ENCODE results near the gene EXOC6. TPM values are rescaled to one million over a fixed set of nuclear protein-coding genes. Genes with fewer than 3 reads are reported as not detected.

Gene EXOC6
- total and polyA plus RNA-seq, 2 of the 13 experiments (the other 11 are each of a cell fraction or from before 2014, with no cell fraction given), result 22.2 to 29.2 TPM

- intact Hi-C loops (cut with micrococcal nuclease; ENCODE audit: unreplicated experiment), result no loop called here
These were observed 20.2 kb downstream of the EXOC6 start for GRCh38 chr10:92868557-92868956.

GRCh38 chr10:92873029-92873428 lies 24.7 kb downstream of the EXOC6 start:
- Histone ChIP-seq H3K27me3 (ENCODE audit: control insufficient read depth in 1 of 2, insufficient read depth in 2 of 2, low read length in 2 of 2) (no peaks in the 10 kb centered on the region), H3K4me2 (ENCODE audit: low read depth, low read length) (peak overlapping the region; percentile 20; the same call in 1 of the 2 replicates), H3K9me3 (ENCODE audit: low read length) (no peaks in the 10 kb centered on the region), H3K79me2 (ENCODE audit: insufficient read depth, low read length) (peaks cover 18% of the 10 kb centered on the region), H3K27ac (ENCODE audit: extremely low read length, insufficient read depth, low read length) (no peak overlapping the region), H3K4me3 (replicated peaks in 1 of 3; ENCODE audit: insufficient read depth in 1 of 3, low read depth in 2 of 3, low read length in 3 of 3) (no peak overlapping the region), H3K9ac (ENCODE audit: insufficient read depth, low read depth, low read length) (no peak overlapping the region), H4K20me1 (ENCODE audit: insufficient read depth, low read length) (no peaks in the 10 kb centered on the region), H3K36me3 (replicated peaks in 1 of 2; ENCODE audit: control insufficient read depth in 1 of 2, insufficient read depth in 2 of 2, low read length in 2 of 2) (no peaks in the 10 kb centered on the region), H2AFZ (ENCODE audit: low read length) (no peak overlapping the region), H3K4me1 (ENCODE audit: insufficient read depth, low read length) (peaks cover 16% of the 10 kb centered on the region)
- CTCF ChIA-PET (ENCODE audit: low intra/inter-chr PET ratio, low total read pairs), result no interaction called here
- peak; percentile 33 for DNase-seq (ENCODE audit: low spot score)
- WGBS (ENCODE audit: low lambda C conversion rate), result over 99% methylated on average over 3 of the region's 3 CpGs
- no TSS peak for BruUV-seq (replicated peaks)
- FAIRE-seq, result no peak
- no peak for ATAC-seq
- intact Hi-C loops (cut with micrococcal nuclease; ENCODE audit: unreplicated experiment) (no loop called here), in situ Hi-C loops (cut with HindIII; ENCODE audit: extremely low pct_ligation_motif_present, low pct_unique_long_range_greater_than_20kb) (no loop called here)
- POLR2A ChIA-PET, result no interaction called here
- TF ChIP-seq NR1H2 (CRISPR knock-in tag; IDR thresholded peaks at IDR 0.05; ENCODE audit: borderline replicate concordance, low read depth), result no peak
- no peak for TF ChIP-seq ZIK1 (CRISPR knock-in tag; IDR thresholded peaks at IDR 0.05; ENCODE audit: borderline replicate concordance, low read depth)
- no peak for TF ChIP-seq ARNT (IDR thresholded peaks at IDR 0.05)
- TF ChIP-seq ZNF672 (CRISPR knock-in tag; IDR thresholded peaks at IDR 0.05), result no peak
- TF ChIP-seq ZNF609 (CRISPR knock-in tag; IDR thresholded peaks at IDR 0.05; ENCODE audit: borderline replicate concordance), result no peak
- 0 out of 2 replicates have a peak, but pooled peaks have one; percentile 34 for TF ChIP-seq MED1 (CRISPR knock-in tag; IDR thresholded peaks at IDR 0.05)
- TF ChIP-seq PRPF4 (IDR thresholded peaks at IDR 0.05; ENCODE audit: low read depth, low read length, poor library complexity, severe bottlenecking), result no peak
- no peak for TF ChIP-seq REST (IDR thresholded peaks at IDR 0.05; ENCODE audit: borderline replicate concordance in 1 of 2, low read depth in 1 of 2, low read length in 2 of 2)

More at GRCh38 chr10:92868557-92868956, 20.2 kb downstream of the EXOC6 start:
- in situ Hi-C loops (cut with HindIII; ENCODE audit: extremely low pct_ligation_motif_present, low pct_unique_long_range_greater_than_20kb), result no loop called here
- no TSS peak for BruUV-seq (replicated peaks)
- DNase-seq (ENCODE audit: low spot score) (no peak), FAIRE-seq (no peak), ATAC-seq (no peak)
- TF ChIP-seq PITX1 (CRISPR knock-in tag; IDR thresholded peaks at IDR 0.05) (no peak), HNRNPK (IDR thresholded peaks at IDR 0.05; ENCODE audit: low read depth, low read length, poor library complexity, severe bottlenecking) (peak; percentile 52)
- Histone ChIP-seq H2AFZ (ENCODE audit: low read length) (no peak overlapping the region), H3K4me1 (ENCODE audit: insufficient read depth, low read length) (peaks cover 16% of the 10 kb centered on the region), H3K79me2 (ENCODE audit: insufficient read depth, low read length) (peaks cover 19% of the 10 kb centered on the region), H3K4me3 (replicated peaks in 1 of 3; ENCODE audit: insufficient read depth in 1 of 3, low read depth in 2 of 3, low read length in 3 of 3) (no peak overlapping the region), H3K9me3 (ENCODE audit: low read length) (no peaks in the 10 kb centered on the region), H3K27me3 (ENCODE audit: control insufficient read depth in 1 of 2, insufficient read depth in 2 of 2, low read length in 2 of 2) (no peaks in the 10 kb centered on the region), H4K20me1 (ENCODE audit: insufficient read depth, low read length) (no peaks in the 10 kb centered on the region), H3K27ac (ENCODE audit: extremely low read length, insufficient read depth, low read length) (no peak overlapping the region), H3K9ac (ENCODE audit: insufficient read depth, low read depth, low read length) (no peak overlapping the region), H3K36me3 (replicated peaks in 1 of 2; ENCODE audit: control insufficient read depth in 1 of 2, insufficient read depth in 2 of 2, low read length in 2 of 2) (no peaks in the 10 kb centered on the region), H3K4me2 (ENCODE audit: low read depth, low read length) (no peak overlapping the region)
- CTCF ChIA-PET (ENCODE audit: low intra/inter-chr PET ratio, low total read pairs), result no interaction called here
- WGBS (ENCODE audit: low lambda C conversion rate), result 96% methylated on average over 1 of the region's 1 CpG
- POLR2A ChIA-PET, result no interaction called here
